Measurements from ENCODE around the gene PRICKLE3.

The PRICKLE3 gene

DNA sequence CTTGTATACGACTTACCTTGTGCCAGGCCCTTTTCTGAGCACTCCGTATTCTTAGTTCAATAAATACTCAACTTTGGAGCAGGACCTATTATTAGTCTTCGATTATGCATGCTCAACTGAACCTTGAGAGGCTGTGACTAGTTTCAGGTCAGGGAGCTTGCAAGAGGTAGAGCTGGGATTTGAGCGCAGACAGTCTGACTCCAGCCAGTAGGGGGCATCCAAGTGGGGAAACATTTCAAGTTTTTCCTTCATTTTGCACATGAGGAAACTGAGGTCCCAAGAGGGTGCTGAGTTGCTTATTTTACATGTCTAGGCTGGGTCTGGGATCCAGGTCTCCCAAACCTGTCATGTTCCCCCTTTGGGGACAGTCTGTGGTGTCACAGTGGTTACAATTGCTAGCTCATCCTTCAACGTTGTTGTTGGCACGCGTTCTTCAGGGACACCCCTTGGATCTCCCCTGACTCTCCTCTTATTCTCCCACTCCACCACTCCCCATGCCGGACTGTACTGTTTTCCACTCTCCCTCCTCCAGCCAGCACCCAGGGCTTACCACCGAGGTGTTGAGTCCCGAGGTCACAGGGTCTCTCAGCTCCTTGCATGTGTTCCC, 6.7 kb upstream of the PRICKLE3 start:
- TF ChIP-seq, protein P1, sequence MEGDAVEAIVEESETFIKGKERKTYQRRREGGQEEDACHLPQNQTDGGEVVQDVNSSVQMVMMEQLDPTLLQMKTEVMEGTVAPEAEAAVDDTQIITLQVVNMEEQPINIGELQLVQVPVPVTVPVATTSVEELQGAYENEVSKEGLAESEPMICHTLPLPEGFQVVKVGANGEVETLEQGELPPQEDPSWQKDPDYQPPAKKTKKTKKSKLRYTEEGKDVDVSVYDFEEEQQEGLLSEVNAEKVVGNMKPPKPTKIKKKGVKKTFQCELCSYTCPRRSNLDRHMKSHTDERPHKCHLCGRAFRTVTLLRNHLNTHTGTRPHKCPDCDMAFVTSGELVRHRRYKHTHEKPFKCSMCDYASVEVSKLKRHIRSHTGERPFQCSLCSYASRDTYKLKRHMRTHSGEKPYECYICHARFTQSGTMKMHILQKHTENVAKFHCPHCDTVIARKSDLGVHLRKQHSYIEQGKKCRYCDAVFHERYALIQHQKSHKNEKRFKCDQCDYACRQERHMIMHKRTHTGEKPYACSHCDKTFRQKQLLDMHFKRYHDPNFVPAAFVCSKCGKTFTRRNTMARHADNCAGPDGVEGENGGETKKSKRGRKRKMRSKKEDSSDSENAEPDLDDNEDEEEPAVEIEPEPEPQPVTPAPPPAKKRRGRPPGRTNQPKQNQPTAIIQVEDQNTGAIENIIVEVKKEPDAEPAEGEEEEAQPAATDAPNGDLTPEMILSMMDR (IDR thresholded peaks at IDR 0.05; ENCODE audit: insufficient read depth, low read depth, low read length, missing control alignments), result peak; percentile 61
- no peak overlapping the region for H3K4me3 ChIP-seq (ENCODE audit: low read depth, low read length)
- DNase-seq (ENCODE audit: low read depth), result peak; percentile 56

DNA sequence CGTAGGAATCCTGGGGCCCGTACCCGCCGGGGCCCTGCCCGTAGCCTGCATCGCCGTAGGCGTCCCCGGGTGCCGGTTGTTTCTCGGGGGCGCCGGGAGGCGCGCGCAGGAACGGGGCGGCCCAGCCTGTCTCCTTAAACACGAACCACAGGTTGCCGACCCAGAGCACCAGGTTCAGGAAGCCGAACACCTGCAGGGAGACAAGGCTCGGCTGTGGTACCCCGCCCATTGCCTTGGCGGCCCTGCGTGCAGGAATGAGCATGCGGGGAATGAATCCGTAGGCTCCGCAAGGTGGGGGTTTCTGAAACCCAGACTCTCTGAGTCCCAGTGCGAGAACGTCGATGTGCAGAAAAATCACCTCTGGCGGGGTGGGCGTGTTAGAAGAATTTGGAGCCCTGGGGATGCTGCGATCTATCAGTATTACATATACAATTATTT, 5.4 kb upstream of the PRICKLE3 start:
- peak; percentile 41 for DNase-seq (ENCODE audit: low read depth)
- H3K4me3 ChIP-seq (ENCODE audit: low read depth, low read length), result peak overlapping the region; percentile 81
- TF ChIP-seq, protein P1 (IDR thresholded peaks at IDR 0.05; ENCODE audit: insufficient read depth, low read depth, low read length, missing control alignments), result no peak

DNA sequence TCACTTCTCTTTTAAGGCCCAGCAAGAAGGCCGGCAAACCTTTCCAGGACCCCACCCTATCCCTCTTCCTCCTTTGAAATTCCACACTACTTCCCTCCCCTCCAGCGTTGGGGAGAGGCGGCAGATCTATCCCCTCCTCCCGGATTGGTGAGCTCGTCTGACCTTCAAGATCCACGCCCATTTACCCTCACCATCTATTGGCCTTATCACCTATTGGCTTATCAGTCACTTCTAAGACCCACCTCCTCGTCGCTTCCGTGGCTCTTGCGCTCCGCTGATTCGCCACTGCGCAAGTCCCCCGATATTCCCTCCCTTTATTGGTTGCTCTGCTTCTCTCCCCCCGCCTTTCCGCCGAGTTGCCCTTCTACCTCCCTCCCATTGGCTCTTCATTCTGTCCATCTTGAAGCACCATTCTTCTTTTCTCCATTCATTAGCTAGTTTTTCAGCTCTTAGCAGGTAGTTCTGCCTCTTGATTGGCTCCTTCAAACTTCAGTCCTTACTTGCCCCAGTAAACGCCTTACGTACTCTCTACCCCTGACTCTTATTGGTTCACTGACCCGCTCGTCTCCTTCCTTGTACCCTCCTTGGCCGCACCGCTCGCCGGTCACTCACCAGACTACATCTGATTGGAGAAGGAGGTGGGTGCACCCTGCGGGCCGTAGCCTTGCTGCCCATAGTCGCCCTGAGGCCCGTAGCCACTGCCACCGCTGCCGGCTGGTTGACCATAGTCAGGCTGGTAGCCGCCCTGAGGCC, 4.8 kb upstream of the PRICKLE3 start:
- peak; percentile 99 for DNase-seq (ENCODE audit: low read depth)
- TF ChIP-seq, protein P1 (IDR thresholded peaks at IDR 0.05; ENCODE audit: insufficient read depth, low read depth, low read length, missing control alignments), result no peak
- H3K4me3 ChIP-seq (ENCODE audit: low read depth, low read length), result peak overlapping the region; percentile 81

DNA sequence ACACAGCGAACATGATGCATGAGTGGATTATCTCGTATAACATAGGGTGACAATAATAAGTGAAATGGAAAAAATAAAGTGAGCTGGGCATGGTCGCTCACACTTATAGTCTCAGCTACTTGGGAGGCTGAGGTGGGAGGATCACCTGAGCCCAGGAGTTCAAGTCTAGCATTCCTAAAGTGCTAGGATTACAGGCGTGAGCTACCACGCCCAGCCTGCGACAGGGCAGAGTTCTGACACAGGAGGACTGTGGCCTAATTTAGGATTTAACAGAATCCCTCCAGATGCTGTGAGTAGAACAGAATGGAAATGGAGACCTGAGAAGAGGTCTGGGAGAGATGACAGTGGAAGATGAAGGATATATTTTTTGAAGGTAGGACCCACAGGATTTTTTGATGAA, 3.4 kb upstream of the PRICKLE3 start:
- TF ChIP-seq, protein P1 (IDR thresholded peaks at IDR 0.05; ENCODE audit: insufficient read depth, low read depth, low read length, missing control alignments), result no peak
- DNase-seq (ENCODE audit: low read depth), result no peak
- peak overlapping the region; percentile 58 for H3K4me3 ChIP-seq (ENCODE audit: low read depth, low read length)

DNA sequence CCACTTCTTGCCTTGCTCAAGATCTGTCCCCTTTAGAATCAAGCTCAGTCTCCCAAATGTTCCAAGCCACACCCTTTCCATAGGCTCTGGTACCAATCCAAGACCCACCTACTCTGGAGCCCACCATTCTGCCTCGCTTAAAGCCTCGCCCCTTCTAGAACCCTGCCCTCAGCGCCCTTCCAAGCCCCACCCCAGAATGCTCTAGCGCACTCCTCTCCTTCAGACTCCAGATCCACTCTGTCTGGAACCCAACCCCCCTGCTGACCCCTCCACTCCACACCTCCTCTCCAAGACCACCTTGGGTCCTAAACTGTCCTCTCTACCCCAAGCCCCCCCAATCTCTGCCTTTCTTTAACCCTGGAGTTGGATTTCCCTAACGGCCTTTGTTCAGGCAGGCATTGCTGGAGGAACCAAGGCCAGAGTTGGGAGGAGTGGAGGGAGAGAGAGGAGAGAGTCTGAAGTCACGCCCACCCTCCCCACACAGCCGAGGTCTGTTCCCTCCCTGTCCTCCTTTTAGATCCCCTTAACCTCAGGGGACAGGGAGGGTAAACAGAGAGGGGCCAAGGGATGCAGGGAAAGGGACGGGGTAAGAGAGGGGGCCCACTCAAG, 2.4 kb upstream of the PRICKLE3 start:
- no peak overlapping the region for H3K4me3 ChIP-seq (ENCODE audit: low read depth, low read length)
- DNase-seq (ENCODE audit: low read depth), result no peak
- TF ChIP-seq, protein P1 (IDR thresholded peaks at IDR 0.05; ENCODE audit: insufficient read depth, low read depth, low read length, missing control alignments), result no peak

DNA sequence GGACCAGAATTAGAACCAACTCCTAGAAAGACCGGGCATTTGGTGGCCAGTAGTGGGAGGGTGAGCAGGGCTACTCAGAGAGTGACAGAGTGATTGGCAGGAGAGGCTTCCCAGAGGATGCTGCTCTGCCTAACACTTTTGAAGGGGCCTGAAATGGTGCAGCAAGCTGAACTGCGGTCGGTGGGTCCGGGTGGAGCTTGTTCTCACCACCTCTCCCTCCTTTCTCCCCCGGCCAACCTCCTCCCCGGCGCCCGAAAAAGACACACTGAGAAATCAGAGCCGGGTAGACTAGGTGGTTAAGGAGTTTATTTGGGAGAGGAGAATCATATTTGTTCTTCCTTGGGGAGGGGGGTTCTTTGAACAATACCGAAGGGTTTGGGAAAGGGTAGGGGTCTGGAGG, 1.4 kb upstream of the PRICKLE3 start:
- DNase-seq (ENCODE audit: low read depth), result no peak
- TF ChIP-seq, protein P1 (IDR thresholded peaks at IDR 0.05; ENCODE audit: insufficient read depth, low read depth, low read length, missing control alignments), result no peak
- no peak overlapping the region for H3K4me3 ChIP-seq (ENCODE audit: low read depth, low read length)
